HepG2 (cell line): ENCODE measurements around the gene KIAA1614. TPM values are rescaled to one million over a fixed set of nuclear protein-coding genes. Genes with fewer than 3 reads are reported as not detected.

Experiments used
- TMF1 ChIP-seq: sonication (generic); formaldehyde crosslinking; IDR thresholded peaks from 2 replicates; pipeline ENCODE4 v1.8.1; 2022; ENCODE audit warnings: low read depth, missing genetic modification reagents
- ZBTB1 ChIP-seq: sonication (generic); formaldehyde crosslinking; IDR thresholded peaks from 2 replicates; pipeline ENCODE4 v1.4.0; 2020; ENCODE audit warnings: missing genetic modification reagents, borderline replicate concordance
- polyA plus RNA-seq, 8 experiments: library from polyadenylated mRNA; depleted of rRNA in 3 of 8; stranded (reverse) in 7 of 8; unstranded in 1 of 8; fragments of >200 nt; fragmentation: Illumina TruSeq in 4 of 8; extraction: Trizol in 4 of 8; gene quantifications; 2 replicates each; pipeline versions ENCODE4 v1.2.1 to v1.2.3, GENCODE V29; 2011 to 2016; ENCODE audit warnings: low read depth in 4 of 8, missing spikeins in 1 of 8, mixed read lengths in 1 of 8; ENCODE audit not compliant: insufficient read depth in 1 of 8
- total RNA-seq, 5 experiments: library from RNA; depleted of rRNA; stranded (reverse); fragments of >200 nt; fragmentation: Illumina TruSeq; extraction: Trizol; gene quantifications; 2 replicates each; pipeline ENCODE4 v1.2.3, GENCODE V29; 2016; ENCODE audit warnings: low read depth in 1 of 5
- TF ChIP-seq, protein P1 (sequence below), 2 experiments: sonication (generic) in 1 of 2; formaldehyde crosslinking in 1 of 2; IDR thresholded peaks; 2 replicates each; pipeline versions ENCODE4 v1.6.1 to v1.9.0; 2014 to 2022; ENCODE audit warnings: antibody characterized with exemption in 1 of 2, borderline replicate concordance in 1 of 2, inconsistent platforms in 1 of 2, low read depth in 1 of 2, missing genetic modification reagents in 1 of 2

KIAA1614 gene
- total and polyA plus RNA-seq, 2 of the 13 experiments (the other 11 are each of a cell fraction or from before 2014, with no cell fraction given): 0.15 to 0.77 TPM

DNA sequence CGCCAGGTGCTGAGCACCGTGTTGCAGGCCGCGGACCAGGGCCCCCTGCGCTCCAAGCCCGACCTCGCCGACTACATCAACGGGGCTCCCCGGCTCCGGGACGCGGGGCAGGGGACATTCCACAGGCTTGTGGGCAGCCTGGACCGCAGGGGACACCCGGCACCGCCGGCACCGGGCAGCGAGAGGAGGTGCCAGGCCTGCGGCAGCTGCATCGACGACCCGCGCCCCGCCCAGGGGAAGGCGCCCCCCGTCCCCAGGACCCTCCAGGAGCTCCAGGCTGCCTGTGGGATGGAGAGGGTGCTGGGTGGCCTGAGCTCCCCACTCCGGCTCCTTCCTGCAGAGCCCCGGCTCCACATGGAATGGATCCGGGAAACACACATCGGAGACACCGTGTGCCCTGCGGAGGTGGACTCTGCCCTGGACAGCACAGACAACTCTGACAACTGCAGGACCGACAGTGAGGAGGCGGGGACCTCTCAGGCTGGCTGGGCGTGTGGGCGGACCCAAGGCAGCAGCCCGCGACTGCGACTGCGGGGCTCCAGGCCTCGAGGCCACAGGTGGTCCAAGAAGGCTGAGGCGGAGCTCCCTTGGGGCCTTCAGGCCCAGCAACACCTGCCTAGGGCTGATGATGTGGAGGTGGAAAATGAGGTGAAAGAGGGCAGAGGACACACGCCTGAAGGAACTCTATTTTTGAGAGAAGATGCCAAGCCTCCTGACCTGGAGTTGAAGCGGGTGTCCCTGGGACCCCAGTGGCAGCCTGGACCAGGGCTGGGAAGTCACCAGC lies 22.8 kb downstream of the KIAA1614 start (continued):
- TF ChIP-seq, protein P1, sequence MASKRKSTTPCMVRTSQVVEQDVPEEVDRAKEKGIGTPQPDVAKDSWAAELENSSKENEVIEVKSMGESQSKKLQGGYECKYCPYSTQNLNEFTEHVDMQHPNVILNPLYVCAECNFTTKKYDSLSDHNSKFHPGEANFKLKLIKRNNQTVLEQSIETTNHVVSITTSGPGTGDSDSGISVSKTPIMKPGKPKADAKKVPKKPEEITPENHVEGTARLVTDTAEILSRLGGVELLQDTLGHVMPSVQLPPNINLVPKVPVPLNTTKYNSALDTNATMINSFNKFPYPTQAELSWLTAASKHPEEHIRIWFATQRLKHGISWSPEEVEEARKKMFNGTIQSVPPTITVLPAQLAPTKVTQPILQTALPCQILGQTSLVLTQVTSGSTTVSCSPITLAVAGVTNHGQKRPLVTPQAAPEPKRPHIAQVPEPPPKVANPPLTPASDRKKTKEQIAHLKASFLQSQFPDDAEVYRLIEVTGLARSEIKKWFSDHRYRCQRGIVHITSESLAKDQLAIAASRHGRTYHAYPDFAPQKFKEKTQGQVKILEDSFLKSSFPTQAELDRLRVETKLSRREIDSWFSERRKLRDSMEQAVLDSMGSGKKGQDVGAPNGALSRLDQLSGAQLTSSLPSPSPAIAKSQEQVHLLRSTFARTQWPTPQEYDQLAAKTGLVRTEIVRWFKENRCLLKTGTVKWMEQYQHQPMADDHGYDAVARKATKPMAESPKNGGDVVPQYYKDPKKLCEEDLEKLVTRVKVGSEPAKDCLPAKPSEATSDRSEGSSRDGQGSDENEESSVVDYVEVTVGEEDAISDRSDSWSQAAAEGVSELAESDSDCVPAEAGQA (IDR thresholded peaks at IDR 0.05; ENCODE audit: low read depth): no peak
- TF ChIP-seq, protein P1 (CRISPR knock-in tag; IDR thresholded peaks at IDR 0.05; ENCODE audit: borderline replicate concordance): no peak
- no peak for TF ChIP-seq TMF1 (CRISPR knock-in tag)
- TF ChIP-seq ZBTB1: peak; percentile 33; the same call in 1 of the 2 replicates
